Measurements from ENCODE around the gene RASA1. TPM values are rescaled to one million over a fixed set of nuclear protein-coding genes. Genes with fewer than 3 reads are reported as not detected.

RASA1 gene
- polyA plus RNA-seq, 3 donors from 2014 or later: 1.7 to 8.7 (median 4.0) TPM

DNA sequence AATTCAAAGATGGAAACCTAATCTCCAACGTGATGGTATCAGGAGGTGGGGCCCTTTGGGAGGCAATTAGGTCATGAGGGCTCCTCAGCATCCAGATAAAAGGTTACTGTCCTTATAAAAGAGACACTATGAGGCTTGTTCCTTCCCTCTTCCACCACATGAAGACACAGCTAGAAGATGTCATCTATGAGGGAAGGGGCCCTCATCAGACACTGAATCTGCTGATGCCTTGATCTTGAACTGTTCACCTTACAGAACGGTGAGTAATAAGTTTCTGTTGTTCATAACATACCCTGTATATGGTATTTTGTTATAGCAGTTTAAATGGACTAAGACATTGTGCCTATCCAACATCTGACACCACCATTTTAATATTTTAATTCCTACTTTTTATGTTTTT, 164.8 kb downstream of the RASA1 start:
- Mint-ChIP-seq H3K27me3 (ENCODE audit: low read depth in 3 of 3) (peaks cover 2 to 6% (median 2%) of the 10 kb centered on the region in 3 donors), H3K36me3 (no peaks in the 10 kb centered on the region), H3K4me1 (no peaks in the 10 kb centered on the region), H3K9me3 (no peaks in the 10 kb centered on the region), H3K27ac (no peak overlapping the region), H3K4me3 (no peak overlapping the region)
- no peak for DNase-seq

DNA sequence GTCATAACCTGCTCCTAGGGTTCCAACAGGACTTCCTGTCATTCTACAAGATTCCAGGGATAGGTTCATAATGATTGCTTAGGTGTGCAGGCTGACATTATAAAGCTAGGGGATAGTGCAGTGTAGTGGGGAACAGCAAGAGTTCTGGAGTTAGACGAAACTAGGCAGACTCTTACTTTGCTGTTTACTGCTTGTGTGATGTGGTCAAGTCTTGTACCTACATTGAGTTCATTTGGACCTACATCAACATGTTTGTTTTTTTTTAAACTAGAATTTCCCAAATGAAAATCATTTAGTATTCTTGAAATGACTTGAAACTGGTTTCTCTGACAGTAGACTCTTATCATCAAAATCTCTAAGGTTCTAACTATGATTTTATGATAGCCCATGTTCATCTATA, 166.3 kb downstream of the RASA1 start:
- Mint-ChIP-seq H3K36me3 (no peaks in the 10 kb centered on the region), H3K27me3 (ENCODE audit: low read depth in 3 of 3) (peaks cover 2 to 7% (median 2%) of the 10 kb centered on the region in 3 donors), H3K4me3 (no peak overlapping the region), H3K27ac (no peak overlapping the region), H3K4me1 (no peaks in the 10 kb centered on the region), H3K9me3 (no peaks in the 10 kb centered on the region)
- no peak for DNase-seq

DNA sequence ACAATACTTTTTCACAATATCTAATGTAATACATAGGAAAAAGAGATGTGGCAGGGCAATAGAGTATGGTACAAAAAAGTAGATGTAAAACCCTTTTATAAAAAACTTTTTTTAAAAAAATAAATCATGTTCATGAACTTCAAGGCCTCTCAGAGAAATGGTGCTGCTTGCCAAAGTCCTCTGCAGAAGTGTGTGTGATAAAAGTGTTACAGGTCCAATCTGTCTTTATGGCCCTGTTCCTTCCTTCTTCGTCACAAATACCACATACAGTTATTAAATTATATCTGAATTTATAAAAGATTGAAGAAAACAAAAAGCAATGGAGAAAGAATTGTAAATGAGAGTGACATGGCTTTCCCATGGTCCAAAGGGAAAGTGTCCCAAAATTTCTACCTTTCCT, 166.8 kb downstream of the RASA1 start:
- Mint-ChIP-seq H3K27me3 (ENCODE audit: low read depth in 3 of 3) (peaks cover 2 to 7% (median 2%) of the 10 kb centered on the region in 3 donors), H3K27ac (no peak overlapping the region), H3K36me3 (no peaks in the 10 kb centered on the region), H3K4me3 (no peak overlapping the region), H3K9me3 (no peaks in the 10 kb centered on the region), H3K4me1 (no peaks in the 10 kb centered on the region)
- DNase-seq: no peak

DNA sequence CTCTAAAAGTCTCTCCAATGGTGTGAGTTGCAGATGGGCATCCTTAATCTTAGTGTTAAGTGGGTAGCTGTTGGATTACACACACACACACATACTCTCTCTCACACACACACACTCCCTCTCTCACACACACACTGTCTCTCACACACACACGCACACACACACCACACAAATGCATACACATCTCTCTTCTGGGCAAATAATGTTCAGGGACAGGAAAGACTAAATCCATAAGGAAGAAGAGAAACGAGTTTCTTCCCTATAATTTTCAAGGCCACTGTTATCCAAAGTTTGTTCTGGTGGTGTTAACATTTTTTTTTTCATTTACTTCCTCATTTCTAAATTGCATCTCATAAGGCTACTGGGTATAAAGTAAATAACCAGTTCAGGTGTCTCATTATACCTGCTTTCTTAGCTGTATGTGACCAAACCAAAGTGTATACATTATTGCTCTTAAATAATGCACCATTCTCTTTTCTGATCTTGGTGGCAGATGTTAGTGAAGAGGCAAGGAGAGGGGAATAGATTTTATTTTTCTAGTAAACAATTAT, 167.5 kb downstream of the RASA1 start:
- no peak for DNase-seq
- Mint-ChIP-seq H3K36me3 (no peaks in the 10 kb centered on the region), H3K27ac (no peak overlapping the region), H3K4me3 (no peak overlapping the region), H3K4me1 (no peaks in the 10 kb centered on the region), H3K9me3 (no peaks in the 10 kb centered on the region), H3K27me3 (ENCODE audit: low read depth in 3 of 3) (peaks cover 2 to 11% (median 2%) of the 10 kb centered on the region in 3 donors)

DNA sequence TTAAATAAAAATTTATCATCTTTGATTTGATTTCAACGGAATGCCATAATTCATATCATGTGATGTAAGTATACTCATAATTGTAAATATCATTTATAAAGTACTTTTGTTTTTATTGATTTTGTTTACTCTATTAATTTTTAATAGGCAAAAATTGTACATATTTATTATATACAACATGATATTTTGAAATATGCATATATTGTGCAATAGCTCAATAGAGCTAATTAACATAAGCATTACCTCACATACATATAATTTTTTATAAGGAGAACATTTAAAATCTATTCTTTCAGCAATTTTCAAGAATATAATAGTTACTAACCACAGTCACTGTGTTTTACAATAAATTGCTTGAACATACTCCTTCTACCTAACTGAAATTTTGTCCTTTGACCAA, 170.0 kb downstream of the RASA1 start:
- peaks cover 2 to 8% (median 2%) of the 10 kb centered on the region in 3 donors for H3K27me3 Mint-ChIP-seq (ENCODE audit: low read depth in 3 of 3)
- H3K4me1 Mint-ChIP-seq: no peaks in the 10 kb centered on the region
- no peak for DNase-seq
- H3K4me3 Mint-ChIP-seq: no peak overlapping the region
- H3K27ac Mint-ChIP-seq: no peak overlapping the region
- H3K36me3 Mint-ChIP-seq: no peaks in the 10 kb centered on the region
- H3K9me3 Mint-ChIP-seq: no peaks in the 10 kb centered on the region

DNA sequence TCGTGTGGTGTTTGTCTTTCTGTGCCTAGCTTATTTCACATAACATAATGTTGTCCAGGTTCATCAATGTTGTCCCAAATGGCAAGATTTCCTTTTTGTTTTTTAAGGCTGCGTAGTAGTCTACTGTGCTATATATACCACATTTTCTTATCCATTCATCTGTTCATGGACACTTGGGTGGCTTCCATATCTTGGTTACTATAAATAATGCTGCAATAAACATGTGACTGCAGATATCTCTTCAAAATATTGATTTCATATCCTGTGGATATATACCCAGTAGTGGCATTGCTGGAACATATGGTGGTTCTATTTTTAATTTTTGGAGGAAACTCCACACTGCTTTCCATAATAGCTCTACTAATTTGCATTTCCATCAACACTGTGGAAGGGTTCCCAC, 170.5 kb downstream of the RASA1 start:
- no peak for DNase-seq
- H3K9me3 Mint-ChIP-seq: no peaks in the 10 kb centered on the region
- H3K27ac Mint-ChIP-seq: no peak overlapping the region
- H3K4me3 Mint-ChIP-seq: no peak overlapping the region
- peaks cover 2 to 8% (median 2%) of the 10 kb centered on the region in 3 donors for H3K27me3 Mint-ChIP-seq (ENCODE audit: low read depth in 3 of 3)
- H3K4me1 Mint-ChIP-seq: no peaks in the 10 kb centered on the region
- H3K36me3 Mint-ChIP-seq: no peaks in the 10 kb centered on the region

Other genes with a start within 250 kb of the RASA1 start
- 10 to 100 TPM; 64.0 to 85.7 (median 68.2) TPM for gene CCNH, start 145.0 kb downstream of the RASA1 start, polyA plus RNA-seq